ENCODE results near the gene FUNDC2. TPM values are rescaled to one million over a fixed set of nuclear protein-coding genes. Genes with fewer than 3 reads are reported as not detected.

FUNDC2 gene
- polyA plus RNA-seq, 1 donor, result 94.9 TPM

DNA sequence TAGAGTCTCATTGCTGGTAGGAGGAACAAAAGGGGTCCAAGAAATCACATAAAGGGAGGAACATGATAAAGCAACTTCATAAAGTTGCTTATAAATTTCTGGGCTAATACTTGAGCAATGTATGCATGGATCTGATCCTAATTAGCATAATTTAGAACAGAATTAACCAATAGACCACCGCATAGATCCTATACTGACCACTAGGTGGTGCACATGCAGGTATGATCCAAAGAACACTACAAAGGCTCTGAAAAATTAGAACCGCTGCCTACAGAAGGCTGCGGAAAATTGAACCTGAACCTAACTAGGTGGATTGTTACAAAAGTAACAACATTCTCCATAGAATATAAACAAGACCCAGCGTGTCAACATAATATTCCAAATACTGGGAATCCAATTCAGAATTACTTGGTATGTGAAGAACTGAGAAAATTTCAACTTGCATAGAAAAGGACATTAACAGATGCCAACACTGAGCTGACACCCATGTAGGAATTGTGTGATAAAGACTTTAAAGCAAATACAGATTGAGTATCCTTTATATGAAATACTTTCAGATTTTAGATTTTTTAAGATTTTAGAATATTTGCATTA lies 67.9 kb downstream of the FUNDC2 start:
- Histone ChIP-seq H3K27ac (ENCODE audit: low read length) (no peak overlapping the region), H3K4me3 (ENCODE audit: low read length) (no peak overlapping the region), H3K4me1 (ENCODE audit: control insufficient read depth, insufficient read depth, low read length) (no peaks in the 10 kb centered on the region), H3K36me3 (ENCODE audit: control insufficient read depth, insufficient read depth, low read length) (peaks cover 2% of the 10 kb centered on the region), H3K9me3 (ENCODE audit: control insufficient read depth, low read depth, low read length) (no peaks in the 10 kb centered on the region), H3K27me3 (ENCODE audit: control insufficient read depth, insufficient read depth, low read length) (no peaks in the 10 kb centered on the region)
- peak in 1 of 2 donors; percentile 2 for DNase-seq
- no CpG with 5 or more reads among the region's 4 CpGs for WGBS (ENCODE audit: insufficient coverage, low lambda C conversion rate)

DNA sequence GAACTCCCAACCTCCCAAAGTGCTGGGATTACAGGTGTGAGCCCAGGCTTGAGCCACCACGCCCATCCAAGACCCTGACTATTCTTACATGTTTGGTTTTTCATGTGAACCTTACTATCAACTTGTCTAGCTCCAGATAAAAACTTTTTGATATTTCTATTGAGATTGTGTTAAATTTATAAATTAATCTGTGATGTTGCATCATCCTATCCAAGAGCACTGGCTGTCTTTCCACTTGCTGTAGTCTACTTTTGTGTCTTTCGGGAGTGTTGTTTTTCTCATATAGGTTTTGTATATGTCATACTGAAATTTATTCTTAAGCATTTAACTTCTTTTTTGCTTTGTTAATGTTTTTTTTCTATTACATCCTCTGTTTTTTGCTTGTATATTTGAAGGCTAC lies 79.3 kb downstream of the FUNDC2 start:
- no peak for DNase-seq
- no CpG with 5 or more reads among the region's 2 CpGs for WGBS (ENCODE audit: insufficient coverage, low lambda C conversion rate)
- Histone ChIP-seq H3K27ac (ENCODE audit: low read length) (no peak overlapping the region), H3K9me3 (ENCODE audit: control insufficient read depth, low read depth, low read length) (no peaks in the 10 kb centered on the region), H3K27me3 (ENCODE audit: control insufficient read depth, insufficient read depth, low read length) (no peaks in the 10 kb centered on the region), H3K4me3 (ENCODE audit: low read length) (no peak overlapping the region), H3K4me1 (ENCODE audit: control insufficient read depth, insufficient read depth, low read length) (no peaks in the 10 kb centered on the region), H3K36me3 (ENCODE audit: control insufficient read depth, insufficient read depth, low read length) (no peaks in the 10 kb centered on the region)

DNA sequence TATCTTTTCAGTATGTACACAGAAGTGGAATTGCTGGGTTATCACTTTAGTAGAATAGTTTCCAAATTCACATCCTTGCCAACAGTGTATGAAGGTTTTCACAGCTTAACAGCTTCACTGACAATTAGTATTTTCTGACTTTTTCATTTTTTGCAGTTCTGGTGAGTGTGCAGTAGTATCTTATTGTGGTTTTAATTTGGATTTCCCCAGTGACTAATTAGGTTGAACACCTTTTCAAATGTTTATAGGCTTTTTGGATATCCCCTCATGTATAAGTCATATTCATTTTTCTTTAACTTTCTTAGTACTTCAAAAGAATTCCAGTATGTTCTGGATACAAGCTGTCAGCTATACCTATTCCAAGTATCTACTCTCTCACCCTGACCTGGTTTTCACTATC lies 81.8 kb downstream of the FUNDC2 start:
- Histone ChIP-seq H3K27me3 (ENCODE audit: control insufficient read depth, insufficient read depth, low read length) (no peaks in the 10 kb centered on the region), H3K4me1 (ENCODE audit: control insufficient read depth, insufficient read depth, low read length) (no peaks in the 10 kb centered on the region), H3K27ac (ENCODE audit: low read length) (no peak overlapping the region), H3K36me3 (ENCODE audit: control insufficient read depth, insufficient read depth, low read length) (no peaks in the 10 kb centered on the region), H3K9me3 (ENCODE audit: control insufficient read depth, low read depth, low read length) (no peaks in the 10 kb centered on the region), H3K4me3 (ENCODE audit: low read length) (no peak overlapping the region)
- no peak for DNase-seq

Other genes with a start within 250 kb of the FUNDC2 start
- gene MPP1, start 221.4 kb upstream of the FUNDC2 start, polyA plus RNA-seq, result 86.4 TPM
- gene SMIM9, start 192.2 kb upstream of the FUNDC2 start, polyA plus RNA-seq, result not detected
- gene F8A1, start 140.5 kb upstream of the FUNDC2 start, polyA plus RNA-seq, result 14.7 TPM
- gene F8, start 4.1 kb upstream of the FUNDC2 start, polyA plus RNA-seq, result 2.9 TPM
- gene CMC4, start 44.3 kb downstream of the FUNDC2 start, polyA plus RNA-seq, result 9.1 TPM
- 15.2 TPM for gene MTCP1, start 44.3 kb downstream of the FUNDC2 start, polyA plus RNA-seq
- gene BRCC3, start 44.7 kb downstream of the FUNDC2 start, polyA plus RNA-seq, result 26.0 TPM
- gene VBP1, start 189.6 kb downstream of the FUNDC2 start, polyA plus RNA-seq, result 43.9 TPM
- gene RAB39B, start 237.6 kb downstream of the FUNDC2 start, polyA plus RNA-seq, result 1.6 TPM

Data from large intestine (tissue), 3 donors.